ELR (cell line): ENCODE measurements around the gene TNFRSF12A.
A peak's percentile ranks its signal among the peaks of the same experiment; 100 is the strongest.

Source experiments
- DNase-seq: peaks from one replicate; pipeline ENCODE4 v3.0.0-alpha.2; 2015; ENCODE audit warnings: low read depth

TNFRSF12A gene

DNA sequence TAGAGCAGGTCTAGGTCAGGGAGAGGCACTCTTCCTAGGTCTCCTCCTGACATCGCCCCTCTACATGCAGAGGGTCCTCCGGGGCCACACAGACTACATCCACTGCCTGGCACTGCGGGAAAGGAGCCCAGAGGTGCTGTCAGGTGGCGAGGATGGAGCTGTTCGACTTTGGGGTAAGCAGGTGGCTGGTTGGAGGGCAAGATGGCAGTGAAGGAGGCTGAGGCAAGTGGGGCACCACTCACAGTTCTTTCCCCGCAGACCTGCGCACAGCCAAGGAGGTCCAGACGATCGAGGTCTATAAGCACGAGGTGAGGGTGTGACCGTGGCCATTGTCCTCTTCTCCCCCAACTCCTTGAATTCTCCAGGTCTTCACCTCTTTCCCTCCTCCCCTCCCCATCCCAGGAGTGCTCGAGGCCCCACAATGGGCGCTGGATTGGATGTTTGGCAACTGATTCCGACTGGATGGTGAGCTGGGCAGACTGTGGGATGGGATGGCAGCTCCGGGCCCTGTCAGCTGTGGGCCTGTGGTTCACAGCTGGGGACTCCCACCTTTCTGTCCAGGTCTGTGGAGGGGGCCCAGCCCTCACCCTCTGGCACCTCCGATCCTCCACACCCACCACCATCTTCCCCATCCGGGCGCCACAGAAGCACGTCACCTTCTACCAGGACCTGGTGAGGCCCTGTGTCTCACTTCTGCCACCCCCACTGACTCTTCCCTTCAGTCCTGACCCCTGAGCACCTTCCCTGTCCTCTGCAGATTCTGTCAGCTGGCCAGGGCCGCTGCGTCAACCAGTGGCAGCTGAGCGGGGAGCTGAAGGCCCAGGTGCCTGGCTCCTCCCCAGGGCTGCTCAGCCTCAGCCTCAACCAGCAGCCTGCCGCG lies 6.7 kb downstream of the TNFRSF12A start:
- no peak for DNase-seq

DNA sequence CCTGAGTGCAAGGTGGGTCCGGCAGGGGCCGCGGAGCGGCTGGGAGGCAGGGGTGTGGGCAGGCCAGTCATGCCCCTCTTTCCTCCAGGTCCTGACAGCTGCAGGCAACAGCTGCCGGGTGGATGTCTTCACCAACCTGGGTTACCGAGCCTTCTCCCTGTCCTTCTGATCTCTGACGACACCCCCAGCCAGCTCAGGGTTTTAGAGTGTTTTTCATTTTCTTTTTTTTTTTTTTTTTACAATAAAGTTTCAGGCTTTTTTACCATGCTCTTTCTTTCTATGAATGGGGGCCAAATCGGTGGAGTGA lies 7.3 kb downstream of the TNFRSF12A start:
- DNase-seq = no peak

DNA sequence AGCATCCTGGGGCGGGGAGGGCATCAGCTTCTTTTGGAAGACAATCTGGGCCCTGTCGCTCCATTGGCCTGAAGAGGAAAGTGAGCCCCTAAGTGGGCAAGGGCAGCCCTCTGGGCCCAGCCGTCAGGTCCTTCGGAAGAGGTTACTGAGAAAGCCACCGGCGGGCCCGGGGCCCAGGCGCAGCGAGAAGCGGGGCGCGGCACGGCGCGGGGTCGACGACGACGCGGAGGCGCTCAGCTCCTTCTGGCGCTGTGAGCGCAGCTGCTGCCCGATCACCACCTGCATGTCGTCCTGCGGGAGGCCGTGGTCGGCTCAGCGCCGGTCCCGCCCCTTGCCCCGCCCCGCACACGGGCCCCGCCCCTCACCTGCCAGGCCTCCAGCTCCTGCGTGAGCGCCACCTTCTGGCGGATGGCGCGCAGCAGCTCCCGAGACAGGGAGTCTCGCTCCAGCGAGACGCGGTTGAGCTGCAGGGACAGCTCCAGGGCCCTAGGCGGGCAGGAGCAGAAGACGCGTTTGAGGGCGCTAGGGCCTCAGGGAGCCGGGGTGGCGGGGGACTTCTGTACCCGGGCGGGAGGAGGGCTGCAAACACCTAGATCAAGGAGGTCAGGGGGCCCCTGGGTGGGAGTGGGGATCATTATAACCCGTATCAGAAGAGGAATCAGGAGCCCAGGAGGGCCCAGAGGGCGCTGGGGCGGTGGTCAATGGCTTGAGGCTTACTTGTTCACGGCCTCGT lies 8.0 kb downstream of the TNFRSF12A start:
- DNase-seq = peak; percentile 70

DNA sequence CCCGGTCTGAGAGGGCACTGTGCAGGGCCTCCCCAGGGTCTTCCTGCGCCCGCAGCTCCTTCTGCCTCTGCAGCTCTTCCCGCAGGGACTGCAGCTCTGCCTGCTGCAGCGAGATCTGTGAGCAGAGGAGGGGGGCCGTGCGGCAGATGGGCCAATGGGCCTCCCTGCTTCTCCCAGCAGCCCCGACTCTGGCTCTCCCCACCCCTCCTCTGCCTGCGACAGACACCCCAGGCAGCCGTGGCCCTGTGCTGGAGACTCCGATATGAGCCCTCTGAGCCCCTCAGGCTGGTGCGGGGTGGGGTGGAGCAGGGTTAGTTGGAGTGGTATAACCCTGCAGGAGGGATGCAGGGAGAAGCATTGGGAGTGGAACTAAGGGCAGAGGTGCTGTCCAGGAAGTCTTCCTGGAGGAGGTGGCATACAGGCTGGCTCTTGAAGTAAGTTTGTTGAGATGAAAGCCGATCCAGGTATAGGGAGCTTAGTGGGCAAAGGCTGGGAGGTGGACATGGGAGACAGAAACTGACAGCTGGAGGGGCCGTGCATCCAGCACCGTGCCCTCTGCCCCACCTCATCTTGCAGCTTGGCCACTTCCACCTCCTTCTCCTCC lies 8.7 kb downstream of the TNFRSF12A start:
- DNase-seq = no peak

DNA sequence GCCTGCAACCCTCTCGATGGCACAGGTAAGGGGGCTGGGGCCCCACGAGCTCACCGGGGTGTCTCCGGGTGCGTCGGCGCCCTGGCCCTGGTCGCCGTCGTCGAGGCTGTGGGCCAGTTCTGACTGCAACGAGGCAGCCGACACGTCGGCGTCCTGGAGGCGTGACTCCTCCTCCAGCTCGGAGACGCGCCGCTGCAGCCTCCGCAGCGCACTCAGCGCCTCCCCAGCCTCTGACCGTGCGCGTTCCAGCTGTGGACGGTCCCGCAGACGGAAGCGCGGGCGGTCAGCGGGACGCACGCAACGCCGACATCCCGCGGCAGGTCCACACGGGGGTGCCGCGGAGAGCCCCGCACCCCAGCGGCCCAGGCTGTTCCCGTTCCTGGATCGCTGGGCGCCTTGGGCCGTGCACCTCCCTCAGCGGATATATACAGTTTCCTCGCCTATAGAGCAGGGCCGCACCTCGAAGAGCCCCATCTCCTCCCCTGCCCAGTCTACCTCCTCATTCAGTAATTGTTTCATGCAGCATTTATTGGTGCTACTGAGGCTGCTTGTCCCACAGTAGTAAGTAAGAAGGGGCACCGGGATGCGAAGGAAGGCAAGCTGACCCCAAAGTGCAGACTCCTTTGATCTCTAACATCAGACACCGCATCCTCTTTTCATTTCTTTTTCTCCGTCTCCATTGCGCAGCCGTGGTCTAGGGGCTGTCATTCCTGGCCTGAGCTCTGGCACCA lies 9.5 kb downstream of the TNFRSF12A start:
- DNase-seq = no peak

DNA sequence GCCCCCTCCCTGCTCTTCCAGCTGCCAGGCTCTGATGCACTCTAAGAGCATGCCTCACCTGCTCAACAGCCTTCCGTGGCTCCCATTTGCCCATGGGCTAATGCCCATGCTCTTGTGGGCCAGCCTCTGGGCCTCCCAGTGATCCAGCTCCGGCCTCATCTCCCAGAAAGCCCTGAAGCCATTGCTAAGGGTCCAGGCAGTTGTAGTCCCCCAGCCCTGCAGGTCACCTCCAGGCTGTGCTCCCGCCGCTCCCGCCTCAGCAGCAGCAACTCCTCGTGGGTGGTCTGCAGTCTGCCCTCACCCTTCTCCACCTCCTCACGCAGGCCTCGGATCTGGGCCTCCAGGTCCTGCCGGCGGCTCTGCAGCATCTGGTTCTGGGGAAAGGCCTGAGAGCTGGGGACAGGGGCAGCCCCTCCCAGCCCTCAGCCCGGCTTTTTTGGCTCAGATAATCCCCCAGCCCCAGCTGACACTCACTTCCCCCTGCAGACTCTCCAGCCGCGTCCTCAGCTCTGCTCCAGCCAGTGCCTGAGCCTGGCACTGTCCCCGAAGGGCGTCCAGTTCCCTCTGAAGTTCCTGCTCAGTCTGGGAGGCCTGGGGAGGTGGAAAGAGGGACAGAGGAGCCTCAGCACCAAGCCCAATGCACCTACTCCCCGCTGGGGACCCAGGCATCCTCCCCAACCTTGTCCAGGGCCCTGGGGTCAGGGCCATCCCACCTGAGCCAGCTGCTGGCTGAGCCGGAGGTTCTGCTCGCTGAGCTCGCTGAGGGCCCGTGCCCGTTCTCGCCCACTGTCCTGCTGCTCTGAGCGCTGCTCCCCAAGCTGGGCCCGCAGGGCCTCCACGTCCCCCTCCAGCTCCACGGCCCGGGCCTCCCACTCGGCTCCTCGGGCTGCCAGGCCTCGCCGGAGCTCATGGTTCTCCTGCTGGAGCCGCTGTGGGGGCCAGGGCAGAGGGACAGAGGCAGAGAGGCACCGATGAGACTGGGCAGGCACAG lies 10.3 kb downstream of the TNFRSF12A start:
- DNase-seq = no peak

DNA sequence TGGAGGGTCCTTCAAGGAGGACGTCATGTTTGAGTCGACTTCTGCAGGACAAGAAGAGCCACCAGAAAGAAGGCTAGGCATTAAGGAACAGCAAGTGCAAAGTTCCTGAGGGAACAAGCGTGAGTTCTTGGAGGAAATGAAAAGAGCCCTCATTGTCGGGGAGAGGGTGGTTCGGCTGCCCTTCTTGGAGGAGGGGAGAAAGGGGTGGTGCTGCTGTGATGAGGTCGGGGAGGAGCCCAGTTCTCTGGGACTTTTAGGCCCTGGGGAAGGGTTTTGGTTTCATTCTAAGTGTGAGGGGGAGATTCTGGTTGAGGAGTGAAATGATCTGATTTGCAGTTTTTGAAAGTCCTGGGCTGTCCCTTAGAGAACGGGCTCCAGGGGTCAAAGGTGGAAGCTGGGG lies 12.5 kb downstream of the TNFRSF12A start:
- DNase-seq = no peak

DNA sequence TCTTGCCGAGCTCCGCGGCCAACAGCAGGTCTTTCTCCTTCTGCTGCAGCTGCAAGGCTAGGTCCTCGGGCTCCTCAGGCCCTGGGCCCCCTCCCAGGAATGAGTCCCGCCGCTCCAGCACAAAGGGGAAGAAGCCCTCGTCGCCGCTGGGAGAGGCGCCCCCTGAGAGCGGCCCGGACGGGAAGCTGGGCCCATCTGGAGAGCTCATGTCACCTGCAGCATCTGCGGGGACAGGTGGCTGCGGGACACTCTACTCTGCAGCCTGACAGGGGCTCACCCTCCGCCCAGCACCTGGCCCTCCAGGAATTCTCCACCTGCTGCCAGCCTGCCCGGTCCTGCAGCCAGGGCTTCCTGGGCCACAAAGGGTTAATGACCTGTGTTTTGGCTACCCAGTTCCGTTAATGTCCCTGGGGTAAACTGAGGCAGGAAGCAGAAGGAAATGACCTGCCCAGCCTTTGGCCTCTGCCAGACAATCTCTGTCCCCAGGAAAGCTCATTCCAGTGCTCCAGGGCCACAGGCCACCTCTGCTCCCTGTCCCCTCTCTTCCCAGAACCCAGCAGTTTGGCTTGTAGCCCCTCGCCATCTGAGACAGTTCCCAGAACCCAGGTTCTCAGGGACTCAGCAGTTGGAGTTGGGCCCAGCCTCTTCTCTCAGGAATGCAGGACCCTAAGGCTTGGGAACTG lies 15.3 kb downstream of the TNFRSF12A start:
- DNase-seq = no peak

DNA sequence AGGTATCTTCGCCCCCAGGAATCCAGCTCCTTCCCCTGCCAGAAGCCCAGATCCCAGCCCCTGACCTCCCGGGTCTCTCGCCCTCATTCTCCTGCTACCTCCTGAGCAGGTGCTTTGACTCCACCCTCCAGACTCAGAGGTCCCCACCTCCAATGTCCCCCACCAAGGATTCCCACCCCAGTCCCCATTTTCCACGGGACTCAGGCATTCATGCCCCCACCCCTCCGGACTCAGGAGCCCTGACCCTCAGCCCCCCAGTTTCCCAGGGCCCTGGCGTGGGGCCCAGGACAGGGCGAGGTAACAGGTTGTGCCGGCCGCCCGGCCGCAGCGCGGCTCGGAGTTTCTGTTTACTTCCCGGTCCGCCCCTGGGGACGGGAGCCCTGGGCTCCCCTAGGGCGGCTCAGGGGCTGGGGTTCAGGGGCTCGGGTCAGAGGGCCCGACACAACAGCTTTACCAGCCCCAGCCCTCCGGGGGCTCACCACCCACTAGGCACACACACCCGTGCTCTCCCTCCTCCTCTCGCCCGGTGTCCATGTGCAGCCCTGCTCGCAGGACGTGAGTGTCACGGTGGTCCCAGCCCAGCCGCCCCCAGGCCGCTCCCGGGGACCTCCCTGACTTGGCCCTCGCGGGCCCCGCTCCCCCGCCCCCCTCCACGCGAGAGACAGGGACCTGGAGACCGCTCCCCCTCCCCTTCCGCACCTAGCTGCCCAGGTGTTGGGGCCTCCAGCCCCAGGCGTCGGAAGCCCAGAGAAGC lies 16.0 kb downstream of the TNFRSF12A start:
- DNase-seq = no peak

DNA sequence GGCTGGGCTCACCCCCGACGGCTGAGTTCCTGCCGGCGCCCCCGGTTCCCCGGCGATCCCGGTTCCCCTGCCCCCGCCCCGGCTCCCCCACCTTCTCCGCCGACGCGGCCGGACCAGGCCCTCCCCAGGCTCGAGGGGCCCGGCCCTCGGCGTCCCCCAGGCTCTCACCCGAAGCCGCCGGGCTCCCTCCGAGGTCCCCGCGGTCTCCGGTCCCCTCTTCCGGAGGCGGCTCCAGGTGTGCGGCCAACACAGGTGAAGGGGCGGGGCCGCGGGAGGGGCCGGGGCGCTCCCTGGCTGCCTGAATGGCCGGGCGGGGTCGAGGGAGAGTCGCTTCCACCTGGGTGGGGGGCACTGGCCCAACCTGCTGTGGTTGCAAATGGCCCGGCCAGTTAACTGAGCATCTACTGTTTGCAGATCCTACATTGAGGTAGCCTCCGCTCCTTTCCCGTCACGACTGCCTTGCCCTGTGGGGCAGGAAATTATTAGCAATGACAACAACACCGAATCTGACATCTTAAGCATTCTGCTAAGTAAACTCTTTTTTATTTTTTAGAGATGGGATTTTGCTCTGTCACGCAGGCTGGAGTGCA lies 16.7 kb downstream of the TNFRSF12A start, which contains the start of gene BICDL2:
Gene BICDL2 (minus strand): TSS at position 219 of the 590 bp plus-strand sequence. CDS start 1,448 bp downstream, outside the sequence.
- DNase-seq = no peak

DNA sequence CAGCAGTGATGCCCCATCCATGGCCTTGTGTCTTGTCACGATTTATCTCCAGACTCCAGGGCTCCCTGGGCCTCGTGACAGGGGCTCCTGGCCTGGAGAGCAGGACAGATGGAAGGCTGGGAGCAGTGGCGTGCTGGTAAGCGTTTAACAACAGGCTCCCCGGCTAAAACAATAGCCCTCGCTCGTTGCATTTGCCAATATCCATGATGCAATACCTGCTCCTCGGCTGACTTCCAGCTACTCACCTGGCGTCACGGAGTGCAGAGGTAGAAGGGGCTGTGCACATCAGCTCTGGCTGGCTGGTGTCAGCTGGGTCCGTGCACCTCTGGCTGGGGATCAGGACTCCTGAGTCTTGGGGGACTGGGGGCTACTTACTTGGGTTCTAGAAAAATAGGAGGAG lies 18.1 kb downstream of the TNFRSF12A start:
- DNase-seq = no peak

DNA sequence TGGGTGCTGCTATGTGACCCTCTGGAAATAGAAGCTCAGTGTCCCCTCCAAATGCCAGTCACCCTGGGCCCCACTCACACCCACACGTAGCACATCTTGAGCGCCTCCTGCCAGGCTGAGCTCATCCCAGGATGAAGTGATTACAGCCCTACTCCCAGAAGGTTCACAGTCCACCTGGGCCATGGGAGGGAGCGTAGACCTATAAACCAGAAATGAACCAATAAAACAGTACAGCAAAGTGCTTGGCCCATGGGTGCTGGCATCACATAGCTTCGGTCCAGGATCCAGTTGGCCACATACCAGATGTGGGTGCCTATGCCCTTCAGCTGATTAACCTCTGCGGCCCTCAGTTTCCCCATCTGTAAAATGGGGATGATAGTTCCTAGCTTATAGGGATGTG lies 18.7 kb downstream of the TNFRSF12A start:
- no peak for DNase-seq

DNA sequence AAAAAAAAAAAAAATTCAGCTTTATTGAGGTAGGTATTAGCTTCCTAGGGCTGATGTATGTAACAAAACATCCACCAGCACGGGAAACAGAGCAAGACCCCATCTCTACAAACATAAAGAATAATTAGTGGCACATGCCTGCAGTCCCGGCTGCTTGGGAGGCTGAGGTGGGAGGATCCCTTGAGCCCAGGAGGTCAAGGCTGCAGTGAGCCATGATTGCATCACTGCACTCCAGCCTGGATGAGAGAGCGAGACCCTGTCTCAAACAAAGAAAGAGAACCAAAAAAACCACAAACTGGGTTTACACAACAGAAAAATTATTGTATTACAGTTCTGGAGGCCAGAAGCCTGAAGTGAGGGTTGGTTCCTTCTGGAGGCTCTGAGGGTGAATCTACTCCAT lies 22.2 kb downstream of the TNFRSF12A start:
- no peak for DNase-seq

DNA sequence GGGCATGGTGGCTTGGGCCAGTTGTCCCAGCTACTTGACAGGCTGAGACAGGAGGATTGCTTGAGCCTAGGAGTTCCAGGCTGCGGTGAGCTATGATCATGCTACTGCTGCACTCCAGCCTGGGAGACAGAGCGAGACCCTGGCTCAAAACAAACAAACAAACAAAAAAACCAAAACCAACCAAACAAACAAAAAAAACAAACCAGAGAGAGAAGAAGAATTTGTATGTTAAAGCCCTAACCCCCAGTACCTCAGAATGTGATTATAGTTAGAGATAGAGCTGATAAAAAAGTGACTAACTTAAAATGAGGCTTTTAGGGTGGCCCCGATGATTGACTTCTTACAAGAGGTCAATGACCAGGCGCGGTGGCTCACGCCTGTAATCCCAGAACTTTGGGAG lies 24.5 kb downstream of the TNFRSF12A start:
- no peak for DNase-seq

DNA sequence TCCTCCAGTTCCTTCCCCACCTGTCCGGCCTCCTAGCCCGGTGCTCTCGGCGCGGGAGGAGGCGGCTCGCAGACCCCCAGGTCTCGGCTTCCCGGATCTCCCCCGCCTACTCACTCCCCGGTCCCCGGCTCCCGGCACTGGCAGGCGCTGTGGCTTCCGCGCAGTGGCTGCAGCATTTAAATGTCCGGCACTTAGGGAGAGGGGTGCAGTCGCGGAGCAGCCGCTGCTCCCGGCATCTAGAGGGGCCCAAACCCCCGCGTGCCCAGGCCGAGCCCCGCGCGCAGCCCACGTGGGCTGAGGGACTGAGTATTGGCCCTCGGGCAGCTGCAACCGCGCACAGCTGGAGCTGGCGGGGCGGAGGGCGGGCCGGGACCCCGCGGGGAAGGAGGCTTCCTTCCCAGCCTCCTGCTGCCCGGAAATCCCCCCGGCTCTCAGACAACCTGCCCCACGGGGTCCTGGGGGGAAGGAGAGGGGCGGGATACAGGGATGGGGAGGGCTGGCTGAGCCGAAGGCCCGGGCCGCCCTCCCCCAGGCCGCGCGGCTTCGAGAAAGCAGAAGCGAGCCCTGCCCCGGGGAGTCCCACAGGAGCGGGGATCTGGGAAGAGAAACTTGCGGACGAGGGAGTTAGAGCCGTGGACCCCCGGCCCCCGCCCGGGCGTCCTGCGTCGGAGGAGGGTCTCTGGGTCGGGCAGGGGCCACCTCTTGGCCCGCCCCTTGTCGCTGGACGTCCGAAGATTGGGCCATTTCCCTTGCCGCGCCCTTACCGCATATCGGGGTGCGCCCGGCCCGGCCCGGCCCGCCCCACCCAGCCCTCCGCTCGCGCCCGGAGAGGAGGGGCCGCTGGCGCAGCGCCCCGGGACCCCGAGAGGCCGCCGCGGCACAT lies 25.8 kb downstream of the TNFRSF12A start, which contains the start of gene MMP25:
Gene MMP25 (plus strand): TSS at position 804 of the 883 bp plus-strand sequence. CDS start 357 bp downstream, outside the sequence.
- DNase-seq = no peak

DNA sequence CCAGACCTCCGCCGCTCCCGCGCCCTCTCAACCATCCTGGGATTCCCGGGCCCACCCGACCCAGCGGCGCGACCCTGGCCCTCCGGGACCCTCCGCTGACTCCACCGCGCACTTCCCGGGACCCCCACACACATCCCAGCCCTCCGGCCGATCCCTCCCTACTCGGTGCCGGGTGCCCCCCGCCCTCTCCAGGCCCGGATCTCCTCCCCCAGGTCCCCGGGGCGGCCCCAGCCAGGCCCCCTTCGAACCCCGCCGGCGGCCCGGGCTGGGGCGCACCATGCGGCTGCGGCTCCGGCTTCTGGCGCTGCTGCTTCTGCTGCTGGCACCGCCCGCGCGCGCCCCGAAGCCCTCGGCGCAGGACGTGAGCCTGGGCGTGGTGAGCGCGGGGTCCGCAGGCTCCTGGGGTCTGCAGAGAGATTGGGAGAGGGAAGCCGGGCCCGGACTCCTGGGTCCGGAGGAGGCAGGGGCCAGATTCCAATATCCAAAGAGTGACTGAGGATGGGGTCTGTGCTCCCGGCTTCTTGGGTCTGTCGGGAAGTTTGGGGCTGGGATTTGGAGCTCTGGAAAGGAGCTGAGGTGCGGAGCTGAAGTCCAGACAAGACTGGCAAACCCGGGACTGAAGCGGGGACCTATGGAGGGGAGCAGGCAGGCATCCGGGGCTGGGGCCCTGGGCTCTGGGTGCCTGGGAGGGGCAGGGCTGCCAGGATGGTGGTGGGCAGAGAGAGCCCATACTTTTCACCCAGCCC lies 26.6 kb downstream of the TNFRSF12A start:
- DNase-seq = no peak

DNA sequence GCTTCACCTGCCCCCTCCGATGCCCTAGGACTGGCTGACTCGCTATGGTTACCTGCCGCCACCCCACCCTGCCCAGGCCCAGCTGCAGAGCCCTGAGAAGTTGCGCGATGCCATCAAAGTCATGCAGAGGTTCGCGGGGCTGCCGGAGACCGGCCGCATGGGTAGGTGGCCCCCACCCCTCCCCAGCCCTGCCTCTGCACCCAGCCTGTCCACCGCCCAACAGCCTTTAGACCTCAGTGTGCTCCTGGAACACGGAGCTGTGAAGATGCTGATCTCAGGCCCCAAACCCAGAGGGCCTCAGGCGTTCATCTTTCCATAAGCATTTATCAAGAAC lies 27.2 kb downstream of the TNFRSF12A start:
- DNase-seq = no peak
